ENCODE results near the gene XYLT1.

XYLT1 gene

DNA sequence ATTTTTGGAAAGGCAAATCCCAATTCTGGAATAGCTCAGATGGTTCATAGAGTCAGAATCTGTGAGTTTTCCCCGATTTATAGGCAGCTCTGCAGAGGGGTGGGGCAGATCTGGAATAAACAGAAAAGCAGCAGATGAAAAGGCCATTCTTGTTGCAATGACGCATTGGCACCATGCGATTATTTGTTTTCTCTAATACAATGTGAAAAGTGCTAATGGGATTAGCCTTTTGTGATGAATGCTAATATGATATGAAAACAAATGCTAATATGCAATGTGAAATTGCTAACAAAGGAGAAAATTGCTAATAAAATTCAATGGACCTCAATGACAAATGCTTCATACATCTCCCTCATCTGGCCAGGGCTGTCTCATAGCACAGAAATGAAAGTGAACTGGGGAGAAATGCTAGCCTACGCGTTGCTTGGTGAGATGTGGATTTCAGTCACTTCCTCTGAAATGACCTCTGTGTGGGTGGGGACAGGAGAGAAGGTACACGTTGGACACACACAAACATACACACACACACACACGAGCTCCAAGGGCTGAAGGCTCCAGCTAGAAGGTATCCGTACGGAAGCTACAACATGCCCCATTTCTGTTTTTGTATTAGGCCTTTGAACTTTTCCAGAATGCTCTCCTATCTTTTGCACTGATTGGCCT lies 394.5 kb downstream of the XYLT1 start:
- no peak for DNase-seq

DNA sequence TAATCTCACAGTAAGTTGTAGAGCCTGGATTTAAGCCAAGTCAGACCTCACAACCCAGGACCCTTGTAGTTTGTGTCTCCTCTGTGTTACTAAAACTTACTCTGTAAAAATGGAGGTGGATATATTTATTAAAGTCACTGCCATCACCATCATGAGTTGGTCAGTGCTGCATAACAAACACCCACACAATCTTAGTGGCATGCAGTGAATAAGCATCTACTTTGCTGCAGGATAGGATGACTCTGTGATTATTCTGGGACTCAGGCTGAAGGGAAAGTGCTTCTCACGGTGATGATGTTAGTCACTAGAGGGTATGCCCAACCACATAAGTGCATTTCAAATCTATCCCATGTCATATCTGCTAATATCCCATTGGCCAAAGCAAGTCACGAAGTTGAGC lies 398.7 kb downstream of the XYLT1 start:
- no peak for DNase-seq

DNA sequence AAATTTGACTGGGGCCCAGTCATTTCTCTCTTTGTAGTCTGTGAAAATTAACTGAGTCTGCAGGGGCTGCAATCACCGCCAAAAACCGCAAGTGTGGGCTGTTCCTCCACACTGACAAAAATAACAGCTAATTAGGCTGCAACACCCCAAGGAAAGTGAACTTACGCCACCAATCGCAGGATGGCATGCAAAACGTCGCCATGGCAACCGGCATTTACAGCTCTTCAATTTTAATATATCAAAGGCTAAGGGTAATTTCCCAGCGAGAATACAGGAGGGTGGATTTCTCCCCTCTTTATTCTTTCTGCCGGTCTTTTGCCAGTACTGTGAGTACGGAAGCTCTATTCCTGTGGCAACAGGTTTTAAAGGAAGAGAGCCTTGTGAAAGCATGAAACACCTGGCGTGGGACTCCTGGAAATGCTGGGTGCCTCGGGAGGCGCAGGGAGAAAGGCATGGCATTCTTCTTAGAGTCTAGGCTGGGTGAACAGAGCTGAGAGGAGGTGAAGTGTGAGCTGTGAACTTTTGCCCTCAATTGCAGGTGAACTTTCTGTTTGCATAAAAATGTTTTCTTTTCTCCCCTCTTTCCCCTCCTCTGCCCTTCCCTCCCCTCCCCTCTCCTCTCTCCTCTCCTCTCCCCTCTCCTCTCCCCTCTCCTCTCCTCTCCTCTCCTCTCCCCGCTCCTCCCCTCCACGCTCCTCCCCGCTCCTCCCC lies 399.7 kb downstream of the XYLT1 start:
- DNase-seq, result peak; percentile 86

DNA sequence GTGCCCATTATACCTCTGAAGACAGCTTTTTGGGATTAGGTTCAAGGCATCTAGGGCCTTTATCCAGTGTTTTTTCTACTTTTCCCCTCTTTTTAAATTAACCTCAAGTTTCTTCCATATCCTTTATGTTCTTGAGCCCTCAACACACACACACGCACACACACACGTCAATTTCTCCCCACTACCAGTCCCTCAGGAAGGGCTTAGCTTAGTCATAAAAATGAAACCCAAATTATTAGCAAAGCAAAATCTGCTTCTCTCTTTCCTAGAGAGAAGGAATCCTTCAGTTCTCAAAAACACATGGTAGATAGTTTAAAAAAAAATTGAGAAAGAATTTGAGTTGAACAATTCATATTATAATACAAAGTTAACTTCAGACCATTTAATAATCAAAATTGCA lies 401.1 kb downstream of the XYLT1 start:
- DNase-seq, result no peak

DNA sequence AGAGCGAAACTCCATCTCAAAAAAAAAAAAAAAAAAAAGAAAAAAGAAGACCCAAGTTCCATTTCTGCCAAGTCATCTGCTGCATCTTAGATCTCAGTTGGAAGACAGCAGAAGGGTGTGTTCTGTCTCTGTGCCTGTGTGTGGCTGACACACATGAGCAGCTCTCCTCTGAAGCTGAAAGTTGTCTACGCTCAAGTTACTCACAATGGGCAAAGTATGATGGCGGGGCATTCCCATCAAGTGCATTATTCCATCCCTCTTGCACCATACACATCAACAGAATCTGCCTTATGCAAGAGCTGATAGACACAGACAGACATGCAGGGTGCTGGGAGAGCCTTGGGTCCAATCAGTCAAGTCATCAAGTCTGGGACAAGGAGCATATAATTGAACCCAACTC lies 402.2 kb downstream of the XYLT1 start:
- DNase-seq, result no peak

DNA sequence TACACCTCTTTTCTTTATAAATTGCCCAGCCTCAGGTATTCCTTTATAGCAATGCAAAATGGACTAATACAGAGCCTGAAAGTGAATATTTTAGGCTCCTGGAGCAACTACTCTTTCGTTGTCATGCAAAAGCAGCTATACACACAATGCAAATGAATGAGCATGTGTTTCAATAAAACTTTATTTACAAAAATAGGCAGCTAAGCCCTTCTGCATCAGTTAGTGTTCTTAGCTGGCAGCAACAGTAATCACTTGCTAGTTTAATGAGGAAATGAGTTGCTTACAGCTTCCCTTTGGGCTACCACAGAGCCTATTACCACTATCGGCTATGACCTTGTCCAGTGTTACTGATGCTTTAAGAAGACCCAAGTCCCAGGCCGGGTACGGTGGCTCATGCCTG lies 402.9 kb downstream of the XYLT1 start:
- no peak for DNase-seq

DNA sequence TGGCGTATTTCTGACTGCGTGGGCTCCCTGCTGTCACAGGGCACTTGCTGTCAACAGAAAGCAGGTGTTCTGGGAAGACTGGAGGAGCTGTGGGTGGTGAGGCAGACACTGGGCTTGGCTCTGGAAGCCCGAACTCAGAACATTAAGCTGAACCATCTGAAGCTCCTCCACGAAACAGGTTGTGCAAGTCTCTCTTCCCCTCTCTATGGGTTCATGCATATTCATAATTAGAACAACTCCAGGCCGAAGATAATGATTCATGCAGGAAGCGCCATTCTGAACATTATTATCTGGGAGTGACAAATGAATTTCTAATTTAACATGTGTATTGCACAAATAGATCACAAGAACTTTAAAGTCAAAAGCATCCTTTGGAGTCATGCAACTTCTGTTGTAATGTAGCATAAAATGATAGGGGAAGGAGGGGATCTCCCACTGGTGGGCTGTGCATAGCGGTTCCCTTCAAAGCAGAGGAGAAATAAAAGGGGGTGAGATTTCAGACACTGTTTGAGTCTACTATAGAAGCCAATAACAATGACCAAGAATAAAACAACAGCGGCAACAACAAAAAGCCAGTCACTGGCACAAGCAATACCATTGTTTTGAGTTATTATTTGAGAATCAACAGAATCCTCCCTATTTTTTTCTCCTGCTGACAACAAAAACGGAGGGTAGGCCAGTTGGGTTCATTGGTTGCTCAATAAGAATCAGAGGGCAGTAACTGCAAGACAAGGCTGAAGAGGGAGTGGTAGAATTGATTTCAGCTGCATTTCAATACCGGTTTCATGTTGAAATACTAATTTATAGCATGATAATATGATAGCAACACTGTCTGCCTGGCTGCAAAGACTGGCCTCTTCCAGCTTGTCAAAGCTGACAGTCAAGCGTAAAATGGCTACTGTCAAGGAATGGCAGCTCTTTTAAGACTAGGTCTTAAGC lies 407.3 kb downstream of the XYLT1 start:
- no peak for DNase-seq

DNA sequence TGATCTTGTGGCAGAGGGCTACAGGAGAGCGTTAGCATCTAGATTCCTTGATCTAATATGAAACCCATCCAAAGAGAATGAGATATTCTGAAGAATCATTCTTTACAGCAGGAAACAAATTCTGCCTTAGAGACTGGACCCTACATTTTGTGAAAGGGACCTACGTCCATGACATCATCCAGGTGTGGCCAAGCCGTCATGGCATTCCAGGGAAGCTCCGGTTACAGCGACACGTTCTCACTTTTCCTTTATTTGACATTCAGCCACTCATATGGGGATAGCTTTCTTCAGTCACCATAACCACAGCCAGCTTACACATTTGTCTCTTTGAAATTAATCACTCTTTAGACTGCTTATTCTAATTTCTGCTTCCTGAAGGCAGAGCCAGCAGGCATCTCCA lies 408.1 kb downstream of the XYLT1 start:
- DNase-seq, result no peak

DNA sequence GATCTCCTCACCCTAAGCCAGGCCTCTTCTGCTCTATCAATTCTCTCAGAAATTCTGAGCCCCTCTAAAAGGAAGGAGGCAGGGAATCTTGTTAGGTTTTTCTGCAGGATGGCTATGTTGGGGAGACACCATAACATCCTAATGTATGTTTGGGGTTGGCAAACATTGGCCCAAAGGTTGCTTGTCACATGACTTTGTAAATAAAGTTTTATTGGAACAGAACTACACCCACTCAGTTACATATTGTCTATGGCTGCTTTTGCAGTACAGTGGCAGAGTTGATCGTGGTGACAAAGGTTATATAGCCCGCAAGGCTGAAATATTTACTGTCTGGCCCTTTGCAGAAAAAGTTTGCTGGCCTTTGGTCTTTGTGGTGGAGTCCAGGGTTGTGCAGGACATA lies 409.4 kb downstream of the XYLT1 start:
- DNase-seq, result no peak

DNA sequence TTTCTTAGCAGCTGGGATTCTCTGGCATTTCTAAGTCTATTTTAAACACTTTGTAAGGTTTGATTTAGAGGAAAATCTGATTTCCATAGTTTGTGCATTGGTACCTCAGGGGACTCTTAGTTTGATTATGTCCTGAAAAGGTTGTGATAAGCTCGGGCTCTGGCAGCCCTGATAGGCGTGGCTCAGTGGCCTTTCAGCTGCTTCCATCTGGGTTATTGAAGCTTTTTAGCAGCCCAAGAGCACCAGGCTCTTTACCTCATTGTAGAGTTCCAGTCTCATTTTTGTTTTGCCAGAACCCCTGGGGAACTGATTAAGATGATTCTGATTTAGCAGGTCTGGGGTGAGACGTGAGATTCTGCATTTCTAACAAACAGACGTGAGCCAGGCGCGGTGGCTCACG lies 412.3 kb downstream of the XYLT1 start:
- no peak for DNase-seq

DNA sequence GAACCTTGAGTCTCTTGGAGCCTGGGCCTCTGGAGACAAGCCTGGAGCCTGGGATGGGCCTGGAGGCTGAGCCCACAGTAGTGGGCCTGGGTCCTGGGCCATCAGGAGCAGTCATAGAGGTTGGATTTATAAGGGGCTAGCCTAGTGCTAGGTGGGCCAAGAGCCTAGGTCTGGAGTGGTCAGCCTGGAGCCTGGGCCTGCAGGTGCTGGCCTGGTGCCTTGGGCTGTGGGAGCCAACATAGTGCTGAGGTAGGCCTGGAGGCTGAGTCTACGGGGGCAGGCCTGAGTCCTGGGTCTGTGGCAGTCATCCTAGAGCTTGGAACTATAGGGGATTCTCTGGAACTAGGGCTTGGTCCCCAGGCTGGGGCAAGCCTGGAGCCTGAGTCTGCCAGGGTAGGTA lies 414.1 kb downstream of the XYLT1 start:
- no peak for DNase-seq

DNA sequence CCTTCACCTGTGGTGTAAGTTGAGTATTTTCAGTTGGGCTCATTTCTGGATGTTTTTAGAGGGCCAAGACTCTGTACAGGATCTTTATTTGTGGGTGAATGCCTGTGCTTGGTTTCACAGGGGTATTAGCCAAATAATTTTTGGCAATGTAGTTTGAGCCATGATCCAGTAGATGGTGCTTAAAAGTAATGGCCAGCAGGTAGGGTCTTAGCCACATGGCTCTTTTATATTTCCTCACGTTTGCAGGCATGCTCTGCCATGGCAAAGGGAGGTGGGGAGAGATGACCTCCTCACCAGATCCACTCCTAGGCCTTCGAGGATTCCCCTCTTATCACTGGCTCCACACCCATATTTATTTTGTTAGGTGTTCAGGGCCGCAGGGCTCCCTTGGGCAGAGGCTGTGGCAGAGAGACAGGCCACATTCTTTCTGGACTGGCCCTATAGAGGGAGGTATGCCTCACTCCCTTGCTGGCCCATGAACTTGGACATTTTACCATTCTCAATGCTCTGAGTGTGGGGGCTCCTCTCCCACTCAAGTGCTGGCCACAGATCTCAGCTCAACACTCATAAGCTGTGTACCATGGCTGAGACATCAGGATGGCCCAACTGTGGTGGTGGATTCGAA lies 417.1 kb downstream of the XYLT1 start:
- no peak for DNase-seq

All from NCI-H1105 (cell line).